WTC11 (cell line): ENCODE data around the gene DUS1L. TPM values are rescaled to one million over a fixed set of nuclear protein-coding genes. Genes with fewer than 3 reads are reported as not detected.
A peak's percentile ranks its signal among the peaks of the same experiment; 100 is the strongest.

Source experiments
- ATAC-seq: fragments of 200-7000 bp; cut with Tn5 transposase; 2 replicates; pipeline ENCODE4 v1.10.0; 2021; ENCODE audit warnings: mild to moderate bottlenecking, moderate library complexity
- CTCF ChIA-PET: fragments of 300-600 bp; sonication (Branson Sonifier 250); formaldehyde crosslinking; loops from one replicate; lab custom pipeline; 2021; ENCODE audit warnings: antibody characterized with exemption; lab: Charles Lee
- POLR2A ChIA-PET: fragments of 350-600 bp; sonication (Branson Sonifier 250); formaldehyde crosslinking; loops from one replicate; lab custom pipeline; 2021; ENCODE audit warnings: antibody characterized with exemption; lab: Charles Lee
- DNase-seq: peaks from one replicate; pipeline ENCODE4 v3.0.0; 2021; ENCODE audit warnings: low spot score
- H3K27ac Mint-ChIP-seq: 2 replicates; pipeline ENCODE4 v1.8.0; 2021; ENCODE audit warnings: mixed read lengths
- H3K27me3 Mint-ChIP-seq: 2 replicates; pipeline ENCODE4 v1.8.0; 2021; ENCODE audit warnings: low read depth, mild to moderate bottlenecking, moderate library complexity, mixed read lengths
- H3K36me3 Mint-ChIP-seq: 2 replicates; pipeline ENCODE4 v1.8.0; 2021; ENCODE audit warnings: mixed read lengths
- H3K4me1 Mint-ChIP-seq: 2 replicates; pipeline ENCODE4 v1.8.0; 2022; ENCODE audit warnings: mixed read lengths
- H3K4me3 Mint-ChIP-seq: 2 replicates; pipeline ENCODE4 v1.8.0; 2021; ENCODE audit warnings: mild to moderate bottlenecking, moderate library complexity, mixed read lengths
- H3K9me3 Mint-ChIP-seq: 2 replicates; pipeline ENCODE4 v1.8.0; 2021; ENCODE audit warnings: mixed read lengths
- E2F5 ChIP-seq: sonication (generic); formaldehyde crosslinking; IDR thresholded peaks from 2 replicates; pipeline ENCODE4 v1.8.1; 2022; ENCODE audit warnings: mild to moderate bottlenecking, moderate library complexity, missing genetic modification reagents
- EMX1 ChIP-seq: fragments of 250-450 bp; sonication (Bioruptor Pico); IDR thresholded peaks from 2 replicates; pipeline ENCODE4 v1.8.0; 2021; ENCODE audit warnings: mild to moderate bottlenecking
- FOXJ3 ChIP-seq: sonication (generic); formaldehyde crosslinking; IDR thresholded peaks from 2 replicates; pipeline ENCODE4 v1.9.0; 2021; ENCODE audit warnings: missing genetic modification reagents, mild to moderate bottlenecking, borderline replicate concordance
- FOXK1 ChIP-seq: sonication (generic); formaldehyde crosslinking; IDR thresholded peaks from 2 replicates; pipeline ENCODE4 v1.8.0; 2022; ENCODE audit warnings: mild to moderate bottlenecking, moderate library complexity, missing genetic modification reagents
- GTF2I ChIP-seq: fragments of 250-450 bp; sonication (Bioruptor Pico); conservative IDR thresholded peaks from 2 replicates; pipeline ENCODE4 v1.4.0; 2021; ENCODE audit warnings: mild to moderate bottlenecking
- KAT7 ChIP-seq: sonication (generic); formaldehyde crosslinking; IDR thresholded peaks from 2 replicates; pipeline ENCODE4 v1.8.1; 2023; ENCODE audit warnings: missing genetic modification reagents, mild to moderate bottlenecking, borderline replicate concordance
- PRDM15 ChIP-seq: sonication (generic); formaldehyde crosslinking; IDR thresholded peaks from 2 replicates; pipeline ENCODE4 v1.8.0; 2022; ENCODE audit warnings: missing genetic modification reagents
- SOX15 ChIP-seq: fragments of 250-450 bp; sonication (Bioruptor Pico); IDR thresholded peaks from 2 replicates; pipeline ENCODE4 v1.9.0; 2021; ENCODE audit warnings: mild to moderate bottlenecking
- TP53 ChIP-seq: sonication (generic); formaldehyde crosslinking; IDR thresholded peaks from 2 replicates; pipeline ENCODE4 v1.8.1; 2023; ENCODE audit warnings: mild to moderate bottlenecking, missing genetic modification reagents
- ZMAT4 ChIP-seq: fragments of 250-450 bp; sonication (Bioruptor Pico); IDR thresholded peaks from 2 replicates; pipeline ENCODE4 v1.9.0; 2021; ENCODE audit warnings: mild to moderate bottlenecking
- ZNF121 ChIP-seq: sonication (generic); formaldehyde crosslinking; IDR thresholded peaks from 2 replicates; pipeline ENCODE4 v1.8.0; 2023; ENCODE audit warnings: missing genetic modification reagents
- ZNF219 ChIP-seq: sonication (generic); formaldehyde crosslinking; IDR thresholded peaks from 2 replicates; pipeline ENCODE4 v1.8.0; 2023; ENCODE audit warnings: missing genetic modification reagents, mild to moderate bottlenecking, borderline replicate concordance
- ZNF263 ChIP-seq: sonication (generic); formaldehyde crosslinking; IDR thresholded peaks from 2 replicates; pipeline ENCODE4 v1.8.1; 2022; ENCODE audit warnings: low read depth, mild to moderate bottlenecking, moderate library complexity, missing genetic modification reagents
- ZNF416 ChIP-seq: fragments of 250-450 bp; sonication (Bioruptor Pico); IDR thresholded peaks from 2 replicates; pipeline ENCODE4 v1.9.0; 2021; ENCODE audit warnings: mild to moderate bottlenecking, inconsistent platforms
- ZNF423 ChIP-seq: fragments of 250-450 bp; sonication (Bioruptor Pico); IDR thresholded peaks from 2 replicates; pipeline ENCODE4 v2.1.2; 2022; ENCODE audit warnings: mild to moderate bottlenecking, moderate library complexity
- total RNA-seq: library from RNA; stranded (reverse); gene quantifications from 3 replicates; pipeline ENCODE4 v1.2.3, GENCODE V29; 2021
- TF ChIP-seq, protein P1 (sequence below): sonication (generic); formaldehyde crosslinking; IDR thresholded peaks from 2 replicates; pipeline ENCODE4 v1.8.0; 2023; ENCODE audit warnings: missing genetic modification reagents, mild to moderate bottlenecking, borderline replicate concordance
- TF ChIP-seq, protein P2 (sequence below): sonication (generic); formaldehyde crosslinking; IDR thresholded peaks from 2 replicates; pipeline ENCODE4 v1.8.1; 2022; ENCODE audit warnings: low read depth, missing genetic modification reagents, borderline replicate concordance
- TF ChIP-seq, protein P3 (sequence below): sonication (generic); formaldehyde crosslinking; IDR thresholded peaks from 2 replicates; pipeline ENCODE4 v1.8.1; 2022; ENCODE audit warnings: mild to moderate bottlenecking, missing genetic modification reagents, moderate library complexity, borderline replicate concordance
- TF ChIP-seq, protein P4 (sequence below): sonication (generic); formaldehyde crosslinking; IDR thresholded peaks from 2 replicates; pipeline ENCODE4 v1.8.1; 2023; ENCODE audit warnings: mild to moderate bottlenecking, missing genetic modification reagents
- TF ChIP-seq, protein P5 (sequence below): fragments of 250-450 bp; sonication (Bioruptor Pico); IDR thresholded peaks from 2 replicates; pipeline ENCODE4 v2.1.2; 2022; ENCODE audit warnings: mild to moderate bottlenecking, moderate library complexity

DUS1L gene
- total RNA-seq, 1 experiment from 2014 or later, result 120 TPM

DNA sequence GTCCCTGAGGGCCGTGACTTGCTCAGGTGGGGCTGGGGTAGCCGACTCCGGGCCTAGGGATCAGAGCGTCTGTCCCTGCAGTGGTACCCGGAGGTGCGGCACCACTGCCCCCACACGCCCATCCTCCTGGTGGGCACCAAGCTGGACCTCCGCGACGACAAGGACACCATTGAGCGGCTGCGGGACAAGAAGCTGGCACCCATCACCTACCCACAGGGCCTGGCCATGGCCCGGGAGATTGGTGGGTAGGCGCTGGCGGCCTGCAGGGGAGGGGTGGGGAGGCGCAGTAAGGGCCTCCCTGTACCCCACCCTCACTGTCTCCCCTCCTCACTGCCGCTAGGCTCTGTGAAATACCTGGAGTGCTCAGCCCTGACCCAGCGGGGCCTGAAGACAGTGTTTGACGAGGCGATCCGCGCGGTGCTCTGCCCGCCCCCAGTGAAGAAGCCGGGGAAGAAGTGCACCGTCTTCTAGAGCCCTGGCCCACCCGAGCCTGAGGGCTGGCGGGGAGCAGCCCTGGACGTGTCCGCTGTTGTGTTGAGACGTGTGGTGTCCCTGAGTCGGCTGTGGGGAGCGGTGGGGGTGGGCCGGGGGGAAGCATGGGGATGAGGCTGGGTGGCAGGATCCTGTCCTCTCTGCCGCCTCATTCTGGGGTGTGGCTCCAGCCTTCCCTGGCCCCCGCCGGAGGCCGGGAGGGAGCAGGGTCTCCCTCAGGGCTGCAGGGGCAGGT lies 32.1 kb downstream of the DUS1L start:
- ATAC-seq (no peak), DNase-seq (no peak)
- Mint-ChIP-seq H3K27ac (no peak overlapping the region), H3K9me3 (no peaks in the 10 kb centered on the region), H3K4me3 (peak overlapping the region; percentile 65), H3K27me3 (peaks cover 4% of the 10 kb centered on the region; the same call in 1 of the 2 replicates), H3K36me3 (0 out of 2 replicates have a peak, but pooled peaks cover 6% of the 10 kb centered on the region), H3K4me1 (peaks cover 20% of the 10 kb centered on the region)
- ChIA-PET CTCF (interaction anchor here (5.7 kb wide), 1 partner anchor 14 kb away, joined by 119 read pairs; the partner anchor contains the start of genes CENPX and LRRC45), POLR2A (no interaction called here)
- TF ChIP-seq, protein P1, sequence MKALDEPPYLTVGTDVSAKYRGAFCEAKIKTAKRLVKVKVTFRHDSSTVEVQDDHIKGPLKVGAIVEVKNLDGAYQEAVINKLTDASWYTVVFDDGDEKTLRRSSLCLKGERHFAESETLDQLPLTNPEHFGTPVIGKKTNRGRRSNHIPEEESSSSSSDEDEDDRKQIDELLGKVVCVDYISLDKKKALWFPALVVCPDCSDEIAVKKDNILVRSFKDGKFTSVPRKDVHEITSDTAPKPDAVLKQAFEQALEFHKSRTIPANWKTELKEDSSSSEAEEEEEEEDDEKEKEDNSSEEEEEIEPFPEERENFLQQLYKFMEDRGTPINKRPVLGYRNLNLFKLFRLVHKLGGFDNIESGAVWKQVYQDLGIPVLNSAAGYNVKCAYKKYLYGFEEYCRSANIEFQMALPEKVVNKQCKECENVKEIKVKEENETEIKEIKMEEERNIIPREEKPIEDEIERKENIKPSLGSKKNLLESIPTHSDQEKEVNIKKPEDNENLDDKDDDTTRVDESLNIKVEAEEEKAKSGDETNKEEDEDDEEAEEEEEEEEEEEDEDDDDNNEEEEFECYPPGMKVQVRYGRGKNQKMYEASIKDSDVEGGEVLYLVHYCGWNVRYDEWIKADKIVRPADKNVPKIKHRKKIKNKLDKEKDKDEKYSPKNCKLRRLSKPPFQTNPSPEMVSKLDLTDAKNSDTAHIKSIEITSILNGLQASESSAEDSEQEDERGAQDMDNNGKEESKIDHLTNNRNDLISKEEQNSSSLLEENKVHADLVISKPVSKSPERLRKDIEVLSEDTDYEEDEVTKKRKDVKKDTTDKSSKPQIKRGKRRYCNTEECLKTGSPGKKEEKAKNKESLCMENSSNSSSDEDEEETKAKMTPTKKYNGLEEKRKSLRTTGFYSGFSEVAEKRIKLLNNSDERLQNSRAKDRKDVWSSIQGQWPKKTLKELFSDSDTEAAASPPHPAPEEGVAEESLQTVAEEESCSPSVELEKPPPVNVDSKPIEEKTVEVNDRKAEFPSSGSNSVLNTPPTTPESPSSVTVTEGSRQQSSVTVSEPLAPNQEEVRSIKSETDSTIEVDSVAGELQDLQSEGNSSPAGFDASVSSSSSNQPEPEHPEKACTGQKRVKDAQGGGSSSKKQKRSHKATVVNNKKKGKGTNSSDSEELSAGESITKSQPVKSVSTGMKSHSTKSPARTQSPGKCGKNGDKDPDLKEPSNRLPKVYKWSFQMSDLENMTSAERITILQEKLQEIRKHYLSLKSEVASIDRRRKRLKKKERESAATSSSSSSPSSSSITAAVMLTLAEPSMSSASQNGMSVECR (CRISPR knock-in tag), result no peak
- TF ChIP-seq, protein P2, sequence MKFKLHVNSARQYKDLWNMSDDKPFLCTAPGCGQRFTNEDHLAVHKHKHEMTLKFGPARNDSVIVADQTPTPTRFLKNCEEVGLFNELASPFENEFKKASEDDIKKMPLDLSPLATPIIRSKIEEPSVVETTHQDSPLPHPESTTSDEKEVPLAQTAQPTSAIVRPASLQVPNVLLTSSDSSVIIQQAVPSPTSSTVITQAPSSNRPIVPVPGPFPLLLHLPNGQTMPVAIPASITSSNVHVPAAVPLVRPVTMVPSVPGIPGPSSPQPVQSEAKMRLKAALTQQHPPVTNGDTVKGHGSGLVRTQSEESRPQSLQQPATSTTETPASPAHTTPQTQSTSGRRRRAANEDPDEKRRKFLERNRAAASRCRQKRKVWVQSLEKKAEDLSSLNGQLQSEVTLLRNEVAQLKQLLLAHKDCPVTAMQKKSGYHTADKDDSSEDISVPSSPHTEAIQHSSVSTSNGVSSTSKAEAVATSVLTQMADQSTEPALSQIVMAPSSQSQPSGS (CRISPR knock-in tag), result no peak
- no peak for TF ChIP-seq FOXJ3 (CRISPR knock-in tag)
- TF ChIP-seq ZNF121, result no peak
- TF ChIP-seq E2F5, result no peak
- TF ChIP-seq, protein P3, sequence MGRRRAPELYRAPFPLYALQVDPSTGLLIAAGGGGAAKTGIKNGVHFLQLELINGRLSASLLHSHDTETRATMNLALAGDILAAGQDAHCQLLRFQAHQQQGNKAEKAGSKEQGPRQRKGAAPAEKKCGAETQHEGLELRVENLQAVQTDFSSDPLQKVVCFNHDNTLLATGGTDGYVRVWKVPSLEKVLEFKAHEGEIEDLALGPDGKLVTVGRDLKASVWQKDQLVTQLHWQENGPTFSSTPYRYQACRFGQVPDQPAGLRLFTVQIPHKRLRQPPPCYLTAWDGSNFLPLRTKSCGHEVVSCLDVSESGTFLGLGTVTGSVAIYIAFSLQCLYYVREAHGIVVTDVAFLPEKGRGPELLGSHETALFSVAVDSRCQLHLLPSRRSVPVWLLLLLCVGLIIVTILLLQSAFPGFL (CRISPR knock-in tag), result no peak
- TF ChIP-seq KAT7 (CRISPR knock-in tag), result no peak
- no peak for TF ChIP-seq FOXK1 (CRISPR knock-in tag)
- TF ChIP-seq ZNF263 (CRISPR knock-in tag), result no peak
- TF ChIP-seq, protein P4, sequence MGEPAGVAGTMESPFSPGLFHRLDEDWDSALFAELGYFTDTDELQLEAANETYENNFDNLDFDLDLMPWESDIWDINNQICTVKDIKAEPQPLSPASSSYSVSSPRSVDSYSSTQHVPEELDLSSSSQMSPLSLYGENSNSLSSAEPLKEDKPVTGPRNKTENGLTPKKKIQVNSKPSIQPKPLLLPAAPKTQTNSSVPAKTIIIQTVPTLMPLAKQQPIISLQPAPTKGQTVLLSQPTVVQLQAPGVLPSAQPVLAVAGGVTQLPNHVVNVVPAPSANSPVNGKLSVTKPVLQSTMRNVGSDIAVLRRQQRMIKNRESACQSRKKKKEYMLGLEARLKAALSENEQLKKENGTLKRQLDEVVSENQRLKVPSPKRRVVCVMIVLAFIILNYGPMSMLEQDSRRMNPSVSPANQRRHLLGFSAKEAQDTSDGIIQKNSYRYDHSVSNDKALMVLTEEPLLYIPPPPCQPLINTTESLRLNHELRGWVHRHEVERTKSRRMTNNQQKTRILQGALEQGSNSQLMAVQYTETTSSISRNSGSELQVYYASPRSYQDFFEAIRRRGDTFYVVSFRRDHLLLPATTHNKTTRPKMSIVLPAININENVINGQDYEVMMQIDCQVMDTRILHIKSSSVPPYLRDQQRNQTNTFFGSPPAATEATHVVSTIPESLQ, result no peak
- no peak for TF ChIP-seq EMX1 (CRISPR knock-in tag)
- no peak for TF ChIP-seq ZNF219 (CRISPR knock-in tag)
- TF ChIP-seq, protein P5, sequence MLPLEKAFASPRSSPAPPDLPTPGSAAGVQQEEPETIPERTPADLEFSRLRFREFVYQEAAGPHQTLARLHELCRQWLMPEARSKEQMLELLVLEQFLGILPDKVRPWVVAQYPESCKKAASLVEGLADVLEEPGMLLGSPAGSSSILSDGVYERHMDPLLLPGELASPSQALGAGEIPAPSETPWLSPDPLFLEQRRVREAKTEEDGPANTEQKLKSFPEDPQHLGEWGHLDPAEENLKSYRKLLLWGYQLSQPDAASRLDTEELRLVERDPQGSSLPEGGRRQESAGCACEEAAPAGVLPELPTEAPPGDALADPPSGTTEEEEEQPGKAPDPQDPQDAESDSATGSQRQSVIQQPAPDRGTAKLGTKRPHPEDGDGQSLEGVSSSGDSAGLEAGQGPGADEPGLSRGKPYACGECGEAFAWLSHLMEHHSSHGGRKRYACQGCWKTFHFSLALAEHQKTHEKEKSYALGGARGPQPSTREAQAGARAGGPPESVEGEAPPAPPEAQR (CRISPR knock-in tag), result no peak
- no peak for TF ChIP-seq ZNF423 (CRISPR knock-in tag)
- TF ChIP-seq ZMAT4 (CRISPR knock-in tag), result no peak
- TF ChIP-seq SOX15 (CRISPR knock-in tag), result no peak
- TF ChIP-seq GTF2I (CRISPR knock-in tag), result no peak
- TF ChIP-seq ZNF416 (CRISPR knock-in tag), result no peak
- no peak for TF ChIP-seq TP53 (CRISPR knock-in tag)
- no peak for TF ChIP-seq PRDM15 (CRISPR knock-in tag)
